H1 (cell line): ENCODE results near the gene ADGRF1. TPM values are rescaled to one million over a fixed set of nuclear protein-coding genes. Genes with fewer than 3 reads are reported as not detected.

Experiments used
- CEBPB ChIP-seq: IDR thresholded peaks from 2 replicates; pipeline ENCODE4 v1.6.1; 2012; ENCODE audit warnings: low read depth, low read length
- SP1 ChIP-seq: IDR thresholded peaks from 2 replicates; pipeline ENCODE4 v1.6.1; 2011; ENCODE audit warnings: low read depth, low read length
- polyA plus RNA-seq, 7 experiments: library from polyadenylated mRNA; depleted of rRNA in 3 of 7; stranded (reverse) in 5 of 7; unstranded in 2 of 7; fragments of >200 nt in 5 of 7; fragments of 200-250 nt in 2 of 7; gene quantifications; 1 replicate in 5 of 7; 2 replicates in 1 of 7; 4 replicates in 1 of 7; pipeline versions ENCODE4 v1.2.1 to v1.2.3, GENCODE V29; 2011 to 2013; ENCODE audit warnings: missing spikeins in 2 of 7, mixed read lengths in 2 of 7
- total RNA-seq: library from RNA; stranded (reverse); fragmentation: NEBNext Ultra II Directional; extraction: Animal tissue kit (Norgen Biotek cat#: 25700); gene quantifications from 2 replicates; pipeline ENCODE4 v1.2.1, GENCODE V29; 2021

The ADGRF1 gene
- total and polyA plus RNA-seq, 2 of the 8 experiments (the other 6 are each of a cell fraction or from before 2014, with no cell fraction given) = not detected

DNA sequence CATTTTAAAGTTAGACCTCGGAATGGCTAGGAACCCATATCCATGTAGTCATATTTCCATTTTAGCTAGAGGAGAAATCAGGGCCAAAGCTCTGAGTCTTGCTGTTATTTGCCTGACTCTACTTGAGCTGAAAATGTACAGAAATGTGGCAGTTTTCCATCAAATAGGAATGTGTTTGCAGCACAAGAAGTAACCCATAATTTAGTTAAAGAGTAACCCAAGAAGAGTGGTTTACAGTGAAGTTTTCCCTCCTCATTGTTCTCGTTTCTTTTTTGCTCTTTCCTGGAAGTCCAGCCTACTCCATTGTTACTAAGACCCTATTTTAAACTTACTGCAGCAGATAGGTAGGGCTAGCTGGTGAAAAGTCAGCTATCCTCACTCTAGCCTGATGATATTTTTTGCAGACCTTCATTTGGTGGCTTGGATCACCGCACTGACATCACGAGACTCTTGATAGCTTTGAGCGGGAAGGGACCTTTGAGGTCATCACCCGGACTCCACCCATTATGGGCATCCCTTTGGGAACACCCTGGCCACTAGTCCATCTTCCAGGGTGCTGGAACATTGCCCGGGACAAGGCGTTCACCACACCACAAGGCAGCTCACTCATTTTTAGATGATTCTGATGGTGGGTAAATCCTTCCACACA, 92.4 kb downstream of the ADGRF1 start (continued):
- TF ChIP-seq SP1 (no peak), CEBPB (no peak)
